ENCODE data around the gene ARL14EPL. TPM values are rescaled to one million over a fixed set of nuclear protein-coding genes. Genes with fewer than 3 reads are reported as not detected.

ARL14EPL gene
- total RNA-seq, 1 donor from 2014 or later, result not detected

Other genes starting within 250 kb of the ARL14EPL start
- 3.5 TPM for gene CDO1, start 215.8 kb upstream of the ARL14EPL start, total RNA-seq
- gene ATG12, start 190.9 kb upstream of the ARL14EPL start, total RNA-seq, result 35.4 TPM
- 59.0 TPM for gene AP3S1, start 190.5 kb upstream of the ARL14EPL start, total RNA-seq
- 0.49 TPM for gene LVRN, start 70.0 kb upstream of the ARL14EPL start, total RNA-seq
- 51.9 TPM for gene COMMD10, start 52.6 kb downstream of the ARL14EPL start, total RNA-seq